Left lobe of liver (tissue), 1 donor: ENCODE data around the gene ADIPOR2. TPM values are rescaled to one million over a fixed set of nuclear protein-coding genes. Genes with fewer than 3 reads are reported as not detected.

Experiments used
- total RNA-seq: library from RNA; stranded (reverse); gene quantifications from one replicate; pipeline ENCODE4 v1.2.1, GENCODE V29; 2021
- donor health status: DM: no; HTN: yes; CAD: no.

Gene ADIPOR2
- total RNA-seq, 1 donor from 2014 or later: 58.0 TPM

Other genes with a start within 250 kb of the ADIPOR2 start
- 7.3 TPM for gene FBXL14, start 96.5 kb upstream of the ADIPOR2 start, total RNA-seq
- 4.2 TPM for gene WNT5B, start 61.8 kb upstream of the ADIPOR2 start, total RNA-seq
- gene LRTM2, start 129.5 kb downstream of the ADIPOR2 start, total RNA-seq: not detected
- 0.83 TPM for gene CACNA2D4, start 227.6 kb downstream of the ADIPOR2 start, total RNA-seq